ENCODE results near the gene LRRC75A.

LRRC75A gene

GRCh38 chr17:16473044-16474011, 18.7 kb downstream of the LRRC75A start:
- TF ChIP-seq POLR2A (IDR thresholded peaks at IDR 0.05; ENCODE audit: low read length) (no peak), GATA1 (IDR thresholded peaks at IDR 0.05; ENCODE audit: low read depth, low read length) (no peak)
- DNase-seq, result no peak

DNA sequence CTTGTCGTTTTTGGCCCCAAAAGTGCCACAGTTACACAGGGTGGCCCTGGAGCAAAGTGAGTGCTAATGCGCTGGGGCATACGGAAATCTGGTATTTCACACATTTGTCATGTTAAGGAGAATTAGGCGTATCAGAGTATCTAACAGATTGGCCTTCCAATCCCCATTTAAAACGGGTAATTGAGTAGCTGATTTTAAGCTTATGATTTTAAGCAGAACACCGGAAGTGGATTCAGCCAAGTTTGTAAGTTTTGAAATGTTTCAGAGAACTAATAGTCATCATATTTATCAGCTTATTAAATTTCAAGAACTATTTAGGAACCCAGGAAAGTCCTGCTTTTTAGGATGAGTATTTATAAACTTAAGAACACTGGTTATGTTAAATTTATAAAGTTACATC, 19.5 kb downstream of the LRRC75A start:
- no peak for TF ChIP-seq GATA1 (IDR thresholded peaks at IDR 0.05; ENCODE audit: low read depth, low read length)
- no peak for TF ChIP-seq POLR2A (IDR thresholded peaks at IDR 0.05; ENCODE audit: low read length)
- DNase-seq, result no peak

- TF ChIP-seq GATA1 (IDR thresholded peaks at IDR 0.05; ENCODE audit: low read depth, low read length) (no peak), POLR2A (IDR thresholded peaks at IDR 0.05; ENCODE audit: low read length) (no peak)
- no peak for DNase-seq
Measured at GRCh38 chr17:16471295-16471694, 20.7 kb downstream of the LRRC75A start.

DNA sequence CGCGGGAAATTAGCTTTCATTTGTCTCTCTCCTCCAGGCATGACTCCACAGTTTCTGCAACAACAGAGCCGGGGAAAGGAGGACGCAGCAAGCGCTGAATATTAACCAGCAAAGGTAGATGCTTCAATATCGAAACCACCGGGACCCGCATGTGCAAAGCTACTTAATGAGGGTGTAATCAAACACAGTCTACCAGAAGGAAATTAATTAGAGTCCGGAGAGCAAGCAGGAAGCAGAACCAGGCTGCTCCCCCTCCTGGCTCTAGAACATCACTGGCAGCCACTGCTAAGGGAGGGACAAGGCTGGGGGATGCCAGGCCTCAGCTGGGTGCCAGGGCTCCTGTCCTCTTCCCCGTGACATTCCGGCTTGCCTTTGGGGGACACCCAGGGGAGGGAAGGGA, 21.7 kb downstream of the LRRC75A start:
- TF ChIP-seq POLR2A (IDR thresholded peaks at IDR 0.05; ENCODE audit: low read length) (no peak), GATA1 (IDR thresholded peaks at IDR 0.05; ENCODE audit: low read depth, low read length) (no peak)
- DNase-seq, result no peak

GRCh38 chr17:16468428-16468992, 23.5 kb downstream of the LRRC75A start:
- TF ChIP-seq GATA1 (IDR thresholded peaks at IDR 0.05; ENCODE audit: low read depth, low read length), result no peak
- no peak for TF ChIP-seq POLR2A (IDR thresholded peaks at IDR 0.05; ENCODE audit: low read length)
- DNase-seq, result no peak

DNA sequence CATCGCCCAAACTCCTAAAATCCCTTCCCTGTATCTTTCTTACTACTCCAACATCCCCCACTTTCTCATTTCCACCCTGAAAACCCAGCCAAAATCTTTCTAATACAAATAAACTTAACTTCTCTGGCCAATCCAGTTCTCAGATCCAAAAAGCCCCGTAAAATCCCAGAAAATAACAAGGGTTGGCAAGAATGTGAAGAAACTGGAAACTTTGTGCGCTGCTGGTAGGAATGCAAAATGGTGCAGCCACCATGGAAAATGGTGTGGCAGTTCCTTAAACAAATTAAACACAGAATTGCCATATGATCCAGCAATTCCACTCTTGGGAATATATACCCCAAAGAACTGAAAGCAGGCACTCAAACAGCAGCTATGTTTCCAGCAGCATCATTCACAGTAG, 24.1 kb downstream of the LRRC75A start:
- DNase-seq, result no peak
- TF ChIP-seq POLR2A (IDR thresholded peaks at IDR 0.05; ENCODE audit: low read length) (no peak), GATA1 (IDR thresholded peaks at IDR 0.05; ENCODE audit: low read depth, low read length) (no peak)

DNA sequence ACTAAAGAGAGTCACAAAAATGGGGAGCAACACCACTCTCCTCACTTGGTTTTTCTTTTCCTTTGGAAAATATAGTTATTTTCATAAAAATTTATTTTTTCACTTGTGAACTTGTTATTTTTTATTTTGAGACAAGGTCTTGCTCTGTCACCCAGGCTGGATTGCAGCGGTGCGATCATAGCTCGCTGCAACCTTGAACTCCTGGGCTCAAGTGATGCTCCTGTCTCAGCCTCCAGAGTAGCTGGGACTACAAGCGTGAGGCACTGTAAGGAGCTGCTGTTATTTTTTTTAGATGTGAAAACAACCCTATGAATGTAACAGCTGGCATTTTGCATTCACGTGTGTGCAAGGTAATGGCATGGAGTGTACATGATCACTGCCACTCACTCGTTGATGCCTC, 24.9 kb downstream of the LRRC75A start:
- TF ChIP-seq GATA1 (IDR thresholded peaks at IDR 0.05; ENCODE audit: low read depth, low read length), result no peak
- no peak for TF ChIP-seq POLR2A (IDR thresholded peaks at IDR 0.05; ENCODE audit: low read length)
- DNase-seq, result no peak

- no peak for DNase-seq
- TF ChIP-seq GATA1 (IDR thresholded peaks at IDR 0.05; ENCODE audit: low read depth, low read length) (no peak), POLR2A (IDR thresholded peaks at IDR 0.05; ENCODE audit: low read length) (no peak)
Measured at GRCh38 chr17:16466407-16466806, 25.6 kb downstream of the LRRC75A start.

DNA sequence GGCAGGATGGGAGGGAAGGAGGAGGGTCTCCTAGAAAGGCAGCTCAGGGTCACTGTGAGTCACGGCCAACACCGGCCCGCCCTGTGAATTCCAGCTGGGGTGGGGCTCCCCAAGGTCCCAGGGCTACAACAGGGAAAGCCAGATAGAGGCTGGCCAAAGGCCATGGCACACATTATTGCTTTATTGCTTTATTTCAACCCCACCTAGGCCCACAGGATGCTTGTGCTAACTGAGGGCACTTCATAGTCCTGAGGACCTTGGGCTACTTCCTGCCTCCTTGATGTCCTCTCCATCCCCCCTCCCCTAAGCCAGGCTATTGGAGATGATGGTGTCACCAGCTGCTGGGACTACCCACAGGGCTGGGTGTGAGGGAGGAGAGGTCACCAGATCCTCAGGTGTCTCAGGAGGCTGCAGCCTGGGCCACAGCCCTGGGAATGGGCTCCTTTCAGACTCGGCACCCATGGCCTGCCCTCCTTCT, 26.1 kb downstream of the LRRC75A start:
- no peak for DNase-seq
- TF ChIP-seq POLR2A (IDR thresholded peaks at IDR 0.05; ENCODE audit: low read length) (no peak), GATA1 (IDR thresholded peaks at IDR 0.05; ENCODE audit: low read depth, low read length) (no peak)

- DNase-seq, result no peak
- TF ChIP-seq GATA1 (IDR thresholded peaks at IDR 0.05; ENCODE audit: low read depth, low read length) (no peak), POLR2A (IDR thresholded peaks at IDR 0.05; ENCODE audit: low read length) (no peak)
Measured at GRCh38 chr17:16465052-16465312, 27.0 kb downstream of the LRRC75A start.

GRCh38 chr17:16464303-16465051, 27.5 kb downstream of the LRRC75A start:
- DNase-seq, result no peak
- TF ChIP-seq POLR2A (IDR thresholded peaks at IDR 0.05; ENCODE audit: low read length) (no peak), GATA1 (IDR thresholded peaks at IDR 0.05; ENCODE audit: low read depth, low read length) (no peak)

- DNase-seq, result peak; percentile 43 to 53
- TF ChIP-seq POLR2A (IDR thresholded peaks at IDR 0.05; ENCODE audit: low read length) (no peak), GATA1 (IDR thresholded peaks at IDR 0.05; ENCODE audit: low read depth, low read length) (no peak)
Measured at GRCh38 chr17:16463358-16464302, 28.4 kb downstream of the LRRC75A start.

All from erythroblast (primary cell).